Muscle layer of colon (tissue), 2 donors: ENCODE results near the gene DACT2.
"Not testable (repeated sequence)": the region's sequence is repeated elsewhere in the genome, so short reads cannot be mapped to it uniquely, and the experiment has no call there.

Experiments used
- H3K27ac ChIP-seq: one replicate; pipeline ENCODE4 v1.7.0; 2013; ENCODE audit warnings: low read depth, mild to moderate bottlenecking, low read length, moderate library complexity
- H3K27me3 ChIP-seq, 2 donors: one replicate each; pipeline ENCODE4 v1.7.0; 2013; ENCODE audit warnings: low read length in 2 of 2, mild to moderate bottlenecking in 2 of 2; ENCODE audit not compliant: insufficient read depth in 2 of 2, control insufficient read depth in 1 of 2
- H3K36me3 ChIP-seq: one replicate; pipeline ENCODE4 v1.7.0; 2013; ENCODE audit warnings: mild to moderate bottlenecking, low read length; ENCODE audit not compliant: insufficient read depth
- H3K4me1 ChIP-seq: one replicate; pipeline ENCODE4 v1.7.0; 2013; ENCODE audit warnings: mild to moderate bottlenecking, low read length; ENCODE audit not compliant: insufficient read depth
- H3K4me3 ChIP-seq, 2 donors: one replicate each; pipeline ENCODE4 v1.7.0; 2013; ENCODE audit warnings: low read length in 2 of 2, low read depth in 1 of 2, mild to moderate bottlenecking in 1 of 2, moderate library complexity in 1 of 2
- H3K9ac ChIP-seq: one replicate; pipeline ENCODE4 v1.7.0; 2013; ENCODE audit warnings: low read length
- H3K9me3 ChIP-seq: one replicate; pipeline ENCODE4 v1.7.0; 2013; ENCODE audit warnings: mild to moderate bottlenecking, low read length
- donor health status: abdominal sarcoma.
- donor health status: Adenocarcinoma of cecum.

DACT2 gene

DNA sequence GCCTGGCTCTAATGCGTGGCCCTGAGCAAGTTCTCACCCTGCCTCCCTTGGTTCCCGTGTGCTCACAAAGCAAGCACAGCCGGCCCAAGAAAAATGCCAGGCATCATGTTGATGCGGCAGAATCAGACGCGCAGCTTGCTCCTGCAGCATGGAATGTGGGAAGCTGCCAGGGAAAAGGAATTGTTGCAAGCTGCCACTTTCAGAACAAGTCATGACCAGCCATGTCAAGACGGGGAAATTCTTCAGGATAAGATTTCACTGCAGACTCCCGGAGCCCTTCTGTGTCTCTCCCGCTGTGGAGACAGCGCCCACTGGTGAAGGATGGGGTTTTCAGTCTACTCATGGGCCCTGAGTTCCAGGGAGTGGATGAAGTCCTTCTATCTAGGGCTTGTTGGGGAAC, 4.6 kb downstream of the DACT2 start:
- Histone ChIP-seq H3K27me3 (peaks cover 0 to 6% of the 10 kb centered on the region in 2 donors), H3K9ac (no peak overlapping the region), H3K36me3 (no peaks in the 10 kb centered on the region), H3K4me3 (no peak overlapping the region), H3K27ac (no peak overlapping the region), H3K4me1 (peaks cover 4% of the 10 kb centered on the region), H3K9me3 (no peaks in the 10 kb centered on the region)

DNA sequence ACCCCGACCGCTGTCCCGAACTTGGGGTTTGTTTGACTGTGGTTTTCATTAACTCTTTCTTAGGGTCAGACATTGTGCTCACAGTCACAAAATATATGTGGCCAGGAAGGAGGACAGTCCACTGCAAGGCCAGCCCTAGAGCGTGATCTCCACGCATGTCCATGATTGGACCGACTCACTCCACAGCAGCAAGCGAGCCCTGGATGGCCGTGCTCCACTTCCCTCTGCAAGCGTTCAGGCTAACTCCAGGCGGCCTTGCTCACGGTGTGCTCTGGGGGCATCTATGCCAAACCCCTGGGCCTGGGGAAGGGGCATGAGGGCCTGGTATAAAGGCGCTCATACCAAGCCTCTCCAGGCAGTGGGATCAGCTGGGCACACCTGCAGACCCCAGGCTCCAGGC, 5.6 kb downstream of the DACT2 start:
- Histone ChIP-seq H3K27me3 (peaks cover 0 to 4% of the 10 kb centered on the region in 2 donors), H3K4me1 (peaks cover 4% of the 10 kb centered on the region), H3K4me3 (no peak overlapping the region), H3K27ac (no peak overlapping the region), H3K9me3 (no peaks in the 10 kb centered on the region), H3K9ac (no peak overlapping the region), H3K36me3 (no peaks in the 10 kb centered on the region)

DNA sequence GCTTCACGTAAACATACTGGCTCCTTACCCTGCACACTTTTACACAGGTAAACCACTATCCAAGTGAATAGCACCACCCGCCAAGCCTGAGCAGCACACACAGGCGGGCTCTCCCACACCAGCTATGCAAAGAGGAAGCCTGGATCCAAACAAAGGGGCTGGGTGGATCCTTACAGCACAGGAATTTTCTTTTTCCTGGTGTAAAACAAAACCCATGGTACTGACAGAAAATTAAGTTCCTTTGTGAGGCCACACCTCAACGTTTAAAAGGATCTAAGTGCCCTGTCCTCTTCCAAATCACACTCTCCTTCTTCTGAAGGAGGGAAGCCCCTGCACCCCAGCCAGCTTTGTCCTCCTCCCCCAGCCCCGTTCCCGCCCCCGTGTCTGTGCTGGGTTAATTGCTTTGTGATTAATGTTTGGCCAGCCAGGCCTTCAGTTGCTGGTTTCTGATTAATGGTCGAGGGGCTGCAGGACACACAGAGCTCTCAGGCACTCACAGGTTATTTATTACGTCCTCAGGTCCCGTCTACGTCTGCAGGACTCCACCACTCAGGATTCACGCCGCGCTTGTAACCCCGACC, 6.1 kb downstream of the DACT2 start:
- Histone ChIP-seq H3K4me1 (peaks cover 4% of the 10 kb centered on the region), H3K4me3 (no peak overlapping the region), H3K9ac (no peak overlapping the region), H3K27me3 (no peaks in the 10 kb centered on the region), H3K27ac (no peak overlapping the region), H3K9me3 (no peaks in the 10 kb centered on the region), H3K36me3 (no peaks in the 10 kb centered on the region)

DNA sequence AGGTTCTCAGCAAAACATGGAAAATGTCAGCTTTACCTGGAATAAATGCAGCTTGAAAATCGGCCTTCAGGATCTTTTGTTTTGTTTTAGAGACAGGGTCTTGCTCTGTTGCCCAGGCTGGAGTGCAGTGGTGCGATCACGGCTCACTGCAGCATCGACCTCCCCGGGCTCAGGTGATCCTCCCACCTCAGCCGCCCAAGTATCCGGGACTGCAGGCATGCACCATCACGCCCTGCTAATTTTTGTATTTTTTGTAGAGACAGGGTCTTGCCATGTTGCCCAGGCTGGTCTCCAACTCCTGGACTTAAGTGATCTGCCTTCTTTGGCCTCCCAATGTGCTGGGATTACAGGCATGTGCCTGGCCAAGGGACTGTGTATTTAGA, 7.5 kb downstream of the DACT2 start:
- not testable (repeated sequence) for H3K27ac ChIP-seq, H3K9me3 ChIP-seq, H3K9ac ChIP-seq, H3K36me3 ChIP-seq, H3K4me3 ChIP-seq, H3K4me1 ChIP-seq, H3K27me3 ChIP-seq

DNA sequence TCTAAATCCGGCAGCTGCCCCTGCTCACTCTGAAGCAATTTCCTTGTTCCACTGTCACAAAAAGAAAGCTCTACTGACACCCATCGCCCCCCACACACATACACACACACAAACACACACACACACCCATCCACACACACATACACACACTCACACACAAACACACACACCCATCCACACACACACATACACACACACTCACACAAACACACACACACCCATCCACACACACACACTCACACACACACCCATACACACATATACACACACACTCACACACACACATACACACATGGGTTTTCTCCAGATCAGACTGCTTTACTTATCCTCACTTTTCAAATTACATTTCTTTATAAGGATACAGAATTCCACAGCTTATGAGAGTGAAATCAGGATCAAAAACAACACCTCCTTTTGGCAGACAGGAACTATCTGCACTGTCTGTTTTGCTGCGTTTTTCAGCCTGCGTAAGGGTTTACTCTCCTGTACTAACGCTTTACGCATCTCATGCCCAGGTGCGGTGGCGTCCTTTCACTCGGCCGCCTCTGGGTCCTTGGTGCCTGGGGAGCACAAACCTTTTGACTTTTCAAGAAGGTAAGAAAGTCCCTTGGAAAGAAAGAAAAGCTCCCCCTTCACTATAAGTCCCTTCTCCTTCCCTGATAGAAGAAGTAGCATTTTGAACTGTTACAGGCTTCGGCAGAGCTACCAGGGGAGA, 8.0 kb downstream of the DACT2 start:
- no peak overlapping the region for H3K4me3 ChIP-seq
- H3K9ac ChIP-seq: no peak overlapping the region
- no peaks in the 10 kb centered on the region for H3K36me3 ChIP-seq
- no peak overlapping the region for H3K27ac ChIP-seq
- H3K27me3 ChIP-seq: no peaks in the 10 kb centered on the region
- no peaks in the 10 kb centered on the region for H3K9me3 ChIP-seq
- H3K4me1 ChIP-seq: peaks cover 4% of the 10 kb centered on the region

DNA sequence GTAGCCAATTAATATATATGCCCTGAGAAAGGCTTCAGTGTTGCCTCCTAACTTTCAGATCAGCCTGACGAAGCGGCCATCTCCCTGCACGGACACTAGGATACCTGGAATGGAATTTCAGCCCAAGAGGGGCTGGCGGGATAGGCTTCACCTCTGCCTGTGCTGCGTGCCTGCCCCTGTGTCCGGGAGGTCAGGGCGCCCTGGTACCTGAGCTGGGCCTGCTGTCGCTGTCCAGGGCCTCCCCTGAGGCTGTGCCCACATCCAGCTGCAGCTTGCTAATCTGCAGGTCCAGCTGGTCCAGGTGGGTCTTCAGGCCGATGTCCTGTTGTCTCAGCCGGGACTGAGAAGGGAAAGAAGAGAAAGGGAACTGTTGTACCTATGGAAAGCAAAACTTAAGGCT, 8.6 kb downstream of the DACT2 start:
- Histone ChIP-seq H3K36me3 (no peaks in the 10 kb centered on the region), H3K4me1 (peaks cover 4% of the 10 kb centered on the region), H3K9ac (no peak overlapping the region), H3K27ac (no peak overlapping the region), H3K4me3 (no peak overlapping the region), H3K9me3 (no peaks in the 10 kb centered on the region), H3K27me3 (no peaks in the 10 kb centered on the region)

DNA sequence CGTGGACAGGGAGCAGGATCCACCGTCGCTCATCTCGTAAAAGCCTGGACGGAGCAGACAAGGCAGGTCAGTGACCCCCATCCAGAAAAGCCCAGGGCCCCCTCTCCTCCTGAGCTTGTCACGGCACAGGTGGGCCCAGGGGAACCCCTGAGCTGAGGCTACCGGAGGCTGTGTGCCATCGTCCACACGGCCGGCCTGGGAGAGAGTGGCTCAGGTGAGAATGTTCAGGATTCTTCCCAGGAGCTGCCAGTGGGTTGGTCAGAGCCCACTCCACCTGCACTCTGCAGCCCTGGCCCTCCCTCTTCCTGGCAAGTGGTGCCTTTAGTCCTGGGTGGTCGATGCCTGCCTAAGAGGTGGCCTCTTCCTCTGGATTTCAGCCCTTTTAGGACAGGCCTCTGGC, 9.2 kb downstream of the DACT2 start:
- Histone ChIP-seq H3K4me1 (peaks cover 4% of the 10 kb centered on the region), H3K9me3 (no peaks in the 10 kb centered on the region), H3K27me3 (no peaks in the 10 kb centered on the region), H3K4me3 (no peak overlapping the region), H3K36me3 (no peaks in the 10 kb centered on the region), H3K27ac (no peak overlapping the region), H3K9ac (no peak overlapping the region)

DNA sequence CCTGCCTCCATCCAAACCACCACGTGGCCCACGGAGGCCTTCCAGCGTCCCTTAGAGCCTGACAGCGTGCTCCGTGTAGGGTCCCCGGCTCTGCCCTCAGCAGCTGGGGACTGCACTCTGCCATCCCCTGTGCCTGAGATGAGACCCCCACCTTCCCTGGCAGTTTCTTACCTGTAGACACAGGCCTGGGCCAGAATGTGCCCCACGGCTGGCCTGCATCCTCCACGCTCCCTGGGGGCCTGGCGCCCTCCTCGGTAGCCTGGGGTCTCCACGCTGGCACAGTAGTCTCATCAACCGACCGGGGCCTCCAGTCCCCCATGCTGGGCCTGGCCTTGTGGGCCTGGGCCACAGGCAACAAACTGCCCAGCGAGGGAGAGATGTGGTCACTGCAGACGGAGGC, 9.6 kb downstream of the DACT2 start:
- Histone ChIP-seq H3K9ac (no peak overlapping the region), H3K4me3 (no peak overlapping the region), H3K27ac (no peak overlapping the region), H3K9me3 (no peaks in the 10 kb centered on the region), H3K4me1 (peaks cover 4% of the 10 kb centered on the region), H3K36me3 (no peaks in the 10 kb centered on the region), H3K27me3 (no peaks in the 10 kb centered on the region)

DNA sequence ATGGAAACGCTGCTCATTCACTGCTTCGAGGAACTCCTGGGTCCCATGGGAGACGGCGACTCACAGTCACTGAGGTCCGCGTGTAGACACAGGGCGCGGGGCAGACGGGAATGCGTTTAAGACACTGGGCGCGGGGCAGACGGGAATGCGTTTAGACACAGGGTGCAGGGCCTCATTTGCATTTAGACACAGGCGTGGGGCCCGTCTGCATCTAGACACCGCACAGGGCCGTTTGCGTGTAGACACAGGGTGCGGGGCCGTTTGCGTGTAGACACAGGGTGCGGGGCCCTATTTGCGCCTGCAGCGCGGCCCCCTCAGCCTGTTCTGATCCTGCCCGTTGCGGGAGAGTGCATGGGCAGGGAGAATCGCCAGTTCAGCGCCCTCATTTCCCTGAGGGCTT, 10.4 kb downstream of the DACT2 start:
- Histone ChIP-seq H3K27ac (no peak overlapping the region), H3K27me3 (no peaks in the 10 kb centered on the region), H3K9me3 (no peaks in the 10 kb centered on the region), H3K9ac (no peak overlapping the region), H3K4me1 (no peaks in the 10 kb centered on the region), H3K4me3 (no peak overlapping the region), H3K36me3 (no peaks in the 10 kb centered on the region)

DNA sequence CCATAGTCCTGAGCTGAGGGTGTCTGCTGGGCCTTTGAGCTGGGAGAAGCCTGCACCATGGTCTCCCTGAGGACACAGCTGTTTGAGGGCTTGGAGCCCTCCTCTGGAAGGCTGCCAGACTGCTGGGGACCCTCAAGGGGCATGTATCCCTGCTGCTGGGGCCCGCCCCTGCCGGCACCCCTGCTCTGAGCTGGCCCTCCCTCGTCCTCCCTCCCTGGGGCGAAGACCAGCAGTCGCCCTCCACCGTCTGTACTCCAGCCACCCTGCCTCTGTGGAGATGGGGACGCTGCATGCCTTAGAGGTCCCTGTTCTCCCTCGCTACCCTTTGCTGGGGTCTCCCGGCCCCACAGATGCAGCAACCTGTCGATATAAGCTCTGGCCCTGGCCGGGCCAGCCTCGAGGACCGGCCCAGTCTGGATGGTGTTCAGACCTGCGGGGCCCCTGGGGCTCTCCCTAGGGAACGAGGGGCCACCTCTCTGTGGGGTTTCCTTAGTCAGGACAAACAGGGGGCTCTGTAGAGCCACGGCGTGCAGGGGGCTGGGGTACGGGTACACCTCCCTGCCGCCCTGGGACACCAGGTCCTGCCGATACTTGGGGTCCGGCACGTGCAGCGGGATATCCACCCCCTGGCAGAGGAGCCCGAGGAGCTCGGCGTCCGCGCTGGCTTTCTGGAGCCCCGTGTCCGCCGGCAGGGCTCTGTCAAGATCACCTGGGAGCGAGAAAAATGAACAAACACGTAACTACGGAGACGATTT, 11.0 kb downstream of the DACT2 start:
- H3K9me3 ChIP-seq: no peaks in the 10 kb centered on the region
- H3K9ac ChIP-seq: no peak overlapping the region
- H3K36me3 ChIP-seq: no peaks in the 10 kb centered on the region
- no peaks in the 10 kb centered on the region for H3K27me3 ChIP-seq
- H3K4me1 ChIP-seq: no peaks in the 10 kb centered on the region
- no peak overlapping the region for H3K27ac ChIP-seq
- H3K4me3 ChIP-seq: no peak overlapping the region

DNA sequence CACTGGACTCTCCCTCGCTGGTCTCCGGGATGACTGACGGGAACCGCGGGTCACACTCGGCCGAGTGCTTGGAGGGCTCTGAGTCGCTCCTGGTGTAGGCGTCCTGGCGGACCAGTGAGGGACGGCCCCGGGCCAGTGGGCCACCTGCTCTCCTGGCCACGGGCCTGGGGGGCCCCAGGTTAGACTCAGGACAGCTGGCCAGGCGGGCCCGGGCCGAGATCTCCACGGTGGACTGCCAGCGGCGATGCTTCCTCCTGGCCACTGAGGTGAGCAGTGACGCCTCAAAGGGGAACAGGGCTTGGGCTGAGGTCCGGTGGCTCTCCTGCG, 11.9 kb downstream of the DACT2 start:
- no peaks in the 10 kb centered on the region for H3K27me3 ChIP-seq
- H3K9me3 ChIP-seq: no peaks in the 10 kb centered on the region
- H3K27ac ChIP-seq: no peak overlapping the region
- H3K4me1 ChIP-seq: no peaks in the 10 kb centered on the region
- no peaks in the 10 kb centered on the region for H3K36me3 ChIP-seq
- no peak overlapping the region for H3K4me3 ChIP-seq
- no peak overlapping the region for H3K9ac ChIP-seq
